BLaER1 treated with 17β-estradiol and CSF1 and Interleukin-3, amounts not matched to agents 10 nM and 100 nM (cell line): ENCODE measurements around the gene TFB2M.

Source experiments
- H3K27ac ChIP-seq, 11 experiments: shearing (Covaris generic); formaldehyde crosslinking; 2 replicates each; pipeline ENCODE4 v1.8.1; 2022
- H3K27me3 ChIP-seq, 11 experiments: shearing (Covaris generic); formaldehyde crosslinking; 2 replicates each; pipeline ENCODE4 v1.8.1; 2022
- H3K36me3 ChIP-seq, 11 experiments: shearing (Covaris generic); formaldehyde crosslinking; 2 replicates each; pipeline ENCODE4 v1.8.1; 2022
- H3K4me1 ChIP-seq, 10 experiments: shearing (Covaris generic); formaldehyde crosslinking; 2 replicates each; pipeline ENCODE4 v1.8.1; 2022
- H3K4me2 ChIP-seq, 11 experiments: shearing (Covaris generic); formaldehyde crosslinking; 2 replicates each; pipeline ENCODE4 v1.8.1; 2022
- H3K4me3 ChIP-seq, 10 experiments: shearing (Covaris generic); formaldehyde crosslinking; 2 replicates each; pipeline ENCODE4 v1.8.1; 2022
- H3K9ac ChIP-seq, 11 experiments: shearing (Covaris generic); formaldehyde crosslinking; 2 replicates each; pipeline ENCODE4 v1.8.1; 2022
- H3K9me3 ChIP-seq, 11 experiments: shearing (Covaris generic); formaldehyde crosslinking; replicated peaks in 1 of 11; 2 replicates each; pipeline ENCODE4 v1.8.1; 2022
- H4K20me1 ChIP-seq, 11 experiments: shearing (Covaris generic); formaldehyde crosslinking; 2 replicates each; pipeline ENCODE4 v1.8.1; 2022
- Cebpa-rat ChIP-seq, 11 experiments: shearing (Covaris generic); IDR thresholded peaks; 2 replicates each; pipeline ENCODE4 v1.8.1; 2022

The TFB2M gene

GRCh38 chr1:246558041-246558440, 8.0 kb downstream of the TFB2M start:
- Histone ChIP-seq H3K4me1 (no peaks in the 10 kb centered on the region), H3K9ac (no peak overlapping the region), H4K20me1 (peaks cover 0 to 89% (median 40%) of the 10 kb centered on the region in 11 experiments; a peak in 14 of 22 replicates), H3K27me3 (no peaks in the 10 kb centered on the region), H3K9me3 (no peaks in the 10 kb centered on the region), H3K27ac (no peak overlapping the region), H3K4me3 (no peak overlapping the region), H3K36me3 (peaks cover 83 to 97% (median 93%) of the 10 kb centered on the region in 11 experiments), H3K4me2 (no peak overlapping the region)
- TF ChIP-seq Cebpa-rat (IDR thresholded peaks at IDR 0.05) = no peak

- Histone ChIP-seq H3K4me3 (no peak overlapping the region), H3K9ac (no peak overlapping the region), H3K4me2 (no peak overlapping the region), H3K9me3 (no peaks in the 10 kb centered on the region), H3K4me1 (no peaks in the 10 kb centered on the region), H3K27ac (no peak overlapping the region), H3K36me3 (peaks cover 90 to 100% (median 99%) of the 10 kb centered on the region in 11 experiments), H4K20me1 (peaks cover 0 to 97% (median 37%) of the 10 kb centered on the region in 11 experiments; a peak in 14 of 22 replicates), H3K27me3 (no peaks in the 10 kb centered on the region)
- TF ChIP-seq Cebpa-rat (IDR thresholded peaks at IDR 0.05) = no peak
These were observed 11.9 kb downstream of the TFB2M start for GRCh38 chr1:246554201-246554600.

GRCh38 chr1:246552110-246552509, 14.0 kb downstream of the TFB2M start:
- Histone ChIP-seq H3K4me3 (no peak overlapping the region), H3K36me3 (peaks cover 94 to 100% (median 99%) of the 10 kb centered on the region in 11 experiments), H3K27me3 (no peaks in the 10 kb centered on the region), H3K9me3 (no peaks in the 10 kb centered on the region), H3K27ac (no peak overlapping the region), H3K4me2 (no peak overlapping the region), H4K20me1 (peaks cover 0 to 81% (median 31%) of the 10 kb centered on the region in 11 experiments; a peak in 13 of 22 replicates), H3K4me1 (no peaks in the 10 kb centered on the region), H3K9ac (no peak overlapping the region)
- TF ChIP-seq Cebpa-rat (IDR thresholded peaks at IDR 0.05) = no peak

GRCh38 chr1:246550402-246550801, 15.7 kb downstream of the TFB2M start:
- Histone ChIP-seq H3K4me1 (no peaks in the 10 kb centered on the region), H3K27me3 (no peaks in the 10 kb centered on the region), H3K36me3 (peaks cover 85 to 100% (median 99%) of the 10 kb centered on the region in 11 experiments), H3K27ac (no peak overlapping the region), H3K9me3 (no peaks in the 10 kb centered on the region), H3K4me3 (no peak overlapping the region), H4K20me1 (peaks cover 0 to 64% (median 24%) of the 10 kb centered on the region in 11 experiments; a peak in 12 of 22 replicates), H3K4me2 (no peak overlapping the region), H3K9ac (no peak overlapping the region)
- TF ChIP-seq Cebpa-rat (IDR thresholded peaks at IDR 0.05) = no peak

GRCh38 chr1:246549665-246550064, 16.4 kb downstream of the TFB2M start:
- no peak overlapping the region for H3K4me3 ChIP-seq
- H3K9ac ChIP-seq = no peak overlapping the region
- no peak overlapping the region for H3K27ac ChIP-seq
- no peaks in the 10 kb centered on the region for H3K9me3 ChIP-seq
- no peaks in the 10 kb centered on the region for H3K4me1 ChIP-seq
- H3K27me3 ChIP-seq = no peaks in the 10 kb centered on the region
- H3K36me3 ChIP-seq = peaks cover 84 to 100% (median 98%) of the 10 kb centered on the region in 11 experiments
- peaks cover 0 to 56% (median 22%) of the 10 kb centered on the region in 11 experiments; a peak in 12 of 22 replicates for H4K20me1 ChIP-seq
- H3K4me2 ChIP-seq = no peak overlapping the region
- TF ChIP-seq Cebpa-rat (IDR thresholded peaks at IDR 0.05) = no peak

GRCh38 chr1:246544001-246544400, 22.1 kb downstream of the TFB2M start:
- H3K27me3 ChIP-seq = no peaks in the 10 kb centered on the region
- no peaks in the 10 kb centered on the region for H3K9me3 ChIP-seq
- H4K20me1 ChIP-seq = peaks cover 0 to 8% (median 0%) of the 10 kb centered on the region in 11 experiments; a peak in 2 of 22 replicates
- H3K27ac ChIP-seq = no peak overlapping the region
- TF ChIP-seq Cebpa-rat (IDR thresholded peaks at IDR 0.05) = no peak
- H3K4me1 ChIP-seq = no peaks in the 10 kb centered on the region
- no peak overlapping the region for H3K9ac ChIP-seq
- H3K4me3 ChIP-seq = no peak overlapping the region
- H3K4me2 ChIP-seq = no peak overlapping the region
- H3K36me3 ChIP-seq = peaks cover 79 to 100% (median 97%) of the 10 kb centered on the region in 11 experiments

GRCh38 chr1:246540738-246541491, 25.1 kb downstream of the TFB2M start:
- no peak for TF ChIP-seq Cebpa-rat (IDR thresholded peaks at IDR 0.05)
- no peak overlapping the region for H3K4me2 ChIP-seq
- no peaks in the 10 kb centered on the region for H3K27me3 ChIP-seq

GRCh38 chr1:246537887-246538286, 28.2 kb downstream of the TFB2M start:
- Histone ChIP-seq H3K4me2 (no peak overlapping the region), H3K4me3 (no peak overlapping the region), H3K9me3 (peaks cover 0 to 4% (median 0%) of the 10 kb centered on the region in 11 experiments; a peak in 2 of 22 replicates), H3K9ac (no peak overlapping the region), H3K36me3 (peaks cover 28 to 53% (median 46%) of the 10 kb centered on the region in 11 experiments), H3K4me1 (no peaks in the 10 kb centered on the region), H4K20me1 (no peaks in the 10 kb centered on the region), H3K27me3 (no peaks in the 10 kb centered on the region), H3K27ac (no peak overlapping the region)
- no peak for TF ChIP-seq Cebpa-rat (IDR thresholded peaks at IDR 0.05)

More at GRCh38 chr1:246540738-246541491, 25.1 kb downstream of the TFB2M start:
- H4K20me1 ChIP-seq = 0 out of 22 replicates have a peak, but pooled peaks cover 0 to 5% (median 0%) of the 10 kb centered on the region in 11 experiments
- no peak overlapping the region for H3K27ac ChIP-seq
- no peaks in the 10 kb centered on the region for H3K9me3 ChIP-seq
- H3K4me1 ChIP-seq = no peaks in the 10 kb centered on the region
- H3K4me3 ChIP-seq = no peak overlapping the region
- peaks cover 55 to 83% (median 75%) of the 10 kb centered on the region in 11 experiments for H3K36me3 ChIP-seq
- H3K9ac ChIP-seq = no peak overlapping the region

- TF ChIP-seq Cebpa-rat (IDR thresholded peaks at IDR 0.05) = no peak
- no peaks in the 10 kb centered on the region for H3K4me1 ChIP-seq
These were observed 28.6 kb downstream of the TFB2M start for GRCh38 chr1:246537441-246537840.

More at GRCh38 chr1:246537441-246537840, 28.6 kb downstream of the TFB2M start:
- Histone ChIP-seq H3K27ac (no peak overlapping the region), H3K4me2 (no peak overlapping the region), H3K36me3 (peaks cover 24 to 48% (median 42%) of the 10 kb centered on the region in 11 experiments), H4K20me1 (no peaks in the 10 kb centered on the region), H3K4me3 (no peak overlapping the region), H3K9ac (no peak overlapping the region), H3K9me3 (peaks cover 0 to 8% (median 1%) of the 10 kb centered on the region in 11 experiments; a peak in 8 of 22 replicates), H3K27me3 (no peaks in the 10 kb centered on the region)
